CD14-positive monocyte (primary cell): Measurements from ENCODE around the gene PPP2R1B. TPM values are rescaled to one million over a fixed set of nuclear protein-coding genes. Genes with fewer than 3 reads are reported as not detected.
A peak's percentile ranks its signal among the peaks of the same experiment; 100 is the strongest.

Experiments used
- DNase-seq, 3 donors: peaks; one replicate each; pipeline ENCODE4 v3.0.0-alpha.2; 2011 to 2022
- H2AFZ ChIP-seq: 2 replicates; pipeline ENCODE4 v1.6.0; 2012; ENCODE audit warnings: mild to moderate bottlenecking, low read depth, low read length, inconsistent platforms; ENCODE audit not compliant: insufficient read depth, poor library complexity, severe bottlenecking
- H3K27ac ChIP-seq, 2 donors: 1 replicate in 1 of 2; 2 replicates in 1 of 2; pipeline ENCODE4 v1.5.1; 2012 to 2013; ENCODE audit warnings: low read length in 2 of 2, control low read depth in 1 of 2, inconsistent platforms in 1 of 2, low read depth in 1 of 2, mild to moderate bottlenecking in 1 of 2
- H3K27me3 ChIP-seq, 2 donors: one replicate each; pipeline versions ENCODE4 v1.6.0 to v1.6.1; 2011 to 2013; ENCODE audit warnings: low read length in 2 of 2; ENCODE audit not compliant: control insufficient read depth in 2 of 2, insufficient read depth in 2 of 2
- H3K36me3 ChIP-seq, 2 donors: replicated peaks in 1 of 2; 1 replicate in 1 of 2; 2 replicates in 1 of 2; pipeline versions ENCODE4 v1.5.1 to v1.6.1; 2012 to 2013; ENCODE audit warnings: low read length in 2 of 2, control low read depth in 1 of 2, inconsistent platforms in 1 of 2, mild to moderate bottlenecking in 1 of 2; ENCODE audit not compliant: insufficient read depth in 2 of 2, control insufficient read depth in 1 of 2
- H3K4me1 ChIP-seq, 2 donors: 1 replicate in 1 of 2; 2 replicates in 1 of 2; pipeline versions ENCODE4 v1.5.1 to v1.6.1; 2012 to 2013; ENCODE audit warnings: low read length in 2 of 2, control low read depth in 1 of 2, inconsistent platforms in 1 of 2, mild to moderate bottlenecking in 1 of 2, moderate library complexity in 1 of 2; ENCODE audit not compliant: insufficient read depth in 2 of 2, control insufficient read depth in 1 of 2
- H3K4me2 ChIP-seq: replicated peaks from 2 replicates; pipeline ENCODE3; 2012; ENCODE audit warnings: low read length, moderate library complexity, mild to moderate bottlenecking; ENCODE audit not compliant: poor library complexity, severe bottlenecking; ENCODE audit errors: extremely low read depth
- H3K4me3 ChIP-seq, 3 experiments: fragments of 200-600 bp in 1 of 3; sonication (generic) in 1 of 3; replicated peaks in 1 of 3; 1 replicate in 2 of 3; 2 replicates in 1 of 3; pipeline ENCODE4 v1.5.1; 2011 to 2013; ENCODE audit warnings: low read length in 3 of 3, mild to moderate bottlenecking in 3 of 3, control low read depth in 2 of 3, low read depth in 2 of 3, inconsistent platforms in 1 of 3, moderate library complexity in 1 of 3
- H3K79me2 ChIP-seq: 2 replicates; pipeline ENCODE4 v1.6.0; 2012; ENCODE audit warnings: mild to moderate bottlenecking, control low read depth, inconsistent platforms, low read length, moderate library complexity; ENCODE audit not compliant: insufficient read depth
- H3K9ac ChIP-seq: 2 replicates; pipeline ENCODE4 v1.6.0; 2017; ENCODE audit warnings: low read length, mild to moderate bottlenecking; ENCODE audit not compliant: insufficient read depth, poor library complexity, severe bottlenecking
- H3K9me3 ChIP-seq, 2 donors: replicated peaks in 1 of 2; 1 replicate in 1 of 2; 2 replicates in 1 of 2; pipeline versions ENCODE4 v1.5.1 to v1.6.1; 2012 to 2013; ENCODE audit warnings: low read length in 2 of 2, control low read depth in 1 of 2; ENCODE audit not compliant: control insufficient read depth in 1 of 2, insufficient read depth in 1 of 2
- H4K20me1 ChIP-seq: 2 replicates; pipeline ENCODE4 v1.6.0; 2012; ENCODE audit warnings: mild to moderate bottlenecking, low read length, control low read depth, moderate library complexity; ENCODE audit not compliant: insufficient read depth
- H3K27ac Mint-ChIP-seq, 7 donors: one replicate each; pipeline ENCODE4 v1.8.0; 2020; ENCODE audit warnings: mild to moderate bottlenecking in 7 of 7, mixed read lengths in 7 of 7, moderate library complexity in 6 of 7, inconsistent platforms in 2 of 7
- H3K27me3 Mint-ChIP-seq, 3 donors: one replicate each; pipeline ENCODE4 v1.8.0; 2021 to 2022; ENCODE audit warnings: low read depth in 3 of 3, mild to moderate bottlenecking in 3 of 3, mixed read lengths in 3 of 3, moderate library complexity in 3 of 3, inconsistent platforms in 1 of 3
- H3K36me3 Mint-ChIP-seq, 2 donors: one replicate each; pipeline ENCODE4 v1.8.0; 2020; ENCODE audit warnings: mixed read lengths in 2 of 2, inconsistent platforms in 1 of 2, mild to moderate bottlenecking in 1 of 2
- H3K4me1 Mint-ChIP-seq: one replicate; pipeline ENCODE4 v1.8.0; 2020; ENCODE audit warnings: mild to moderate bottlenecking, mixed read lengths
- H3K4me3 Mint-ChIP-seq, 2 donors: one replicate each; pipeline ENCODE4 v1.8.0; 2020; ENCODE audit warnings: mild to moderate bottlenecking in 2 of 2, mixed read lengths in 2 of 2, moderate library complexity in 1 of 2
- H3K9me3 Mint-ChIP-seq, 7 donors: one replicate each; pipeline ENCODE4 v1.8.0; 2020 to 2022; ENCODE audit warnings: mixed read lengths in 7 of 7, mild to moderate bottlenecking in 6 of 7, moderate library complexity in 6 of 7, inconsistent platforms in 2 of 7
- WGBS: methylation state at CpG from one replicate; pipeline ENCODE4 v1.1.5; 2013; ENCODE audit warnings: missing lambda C conversion rate; ENCODE audit not compliant: insufficient coverage; 5-methylcytosine and 5-hydroxymethylcytosine counted together
- intact Hi-C, 2 donors: fragments of 100-400 bp; cut with micrococcal nuclease; formaldehyde crosslinking; loops; one replicate each; pipeline versions ENCODE4 v1.15.0 to v1.15.1; 2023
- polyA plus RNA-seq, 3 donors: library from polyadenylated mRNA; depleted of rRNA in 1 of 3; unstranded in 2 of 3; stranded (reverse) in 1 of 3; fragments of 300-500 nt in 2 of 3; fragments of >200 nt in 1 of 3; fragmentation: Illumina TruSeq in 2 of 3; gene quantifications; 1 replicate in 2 of 3; 2 replicates in 1 of 3; pipeline ENCODE4 v1.2.3, GENCODE V29; 2012 to 2021
- TF ChIP-seq, protein P1 (sequence below): fragments of 200-600 bp; IDR thresholded peaks from one replicate; pipeline ENCODE4 v1.8.0; 2022; ENCODE audit warnings: antibody characterized with exemption, mild to moderate bottlenecking

The PPP2R1B gene
- polyA plus RNA-seq, 3 donors, result 5.4 to 16.9 (median 11.2) TPM

DNA sequence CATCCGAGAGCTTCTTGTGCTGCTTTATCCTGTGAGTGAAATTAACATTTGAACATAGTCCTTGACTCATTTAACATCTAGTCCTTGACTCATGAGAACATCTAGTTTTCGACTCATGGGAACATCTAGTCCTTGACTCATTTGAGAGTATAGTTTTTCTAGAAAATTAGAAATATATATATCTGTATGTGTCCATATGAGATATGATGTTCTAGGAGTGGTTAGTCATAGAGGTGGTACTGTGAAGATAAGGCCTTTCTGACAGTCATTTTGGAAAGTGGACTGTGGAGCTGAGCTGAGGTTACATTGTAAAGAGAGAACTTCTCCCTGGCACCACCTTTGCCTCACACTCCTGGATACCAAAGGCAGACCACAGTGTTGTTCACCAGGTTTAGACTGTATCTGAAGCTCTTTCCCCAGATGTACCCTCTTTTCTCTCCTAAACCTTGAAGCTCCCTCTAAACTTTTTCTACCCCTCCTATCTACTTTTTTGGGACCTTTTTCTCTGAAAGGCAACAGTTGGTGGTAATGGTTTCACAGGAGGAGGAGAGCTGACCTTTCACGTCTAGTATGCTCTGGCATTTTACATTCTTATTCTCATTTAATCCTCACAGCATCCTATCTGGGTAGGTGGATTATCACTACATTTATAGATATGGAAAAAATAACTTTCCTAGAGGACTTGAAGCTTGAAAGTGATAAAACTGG lies 67.2 kb downstream of the PPP2R1B start:
- 100% methylated on average over 1 of the region's 3 CpGs for WGBS
- H3K9me3 ChIP-seq, result no peaks in the 10 kb centered on the region
- Mint-ChIP-seq H3K27ac (no peak overlapping the region), H3K4me3 (no peak overlapping the region), H3K36me3 (peaks cover 33 to 43% of the 10 kb centered on the region in 2 donors), H3K27me3 (peaks cover 0 to 3% (median 0%) of the 10 kb centered on the region in 3 donors), H3K4me1 (peaks cover 4% of the 10 kb centered on the region), H3K9me3 (no peaks in the 10 kb centered on the region)
- no peak overlapping the region for H3K4me3 ChIP-seq
- no peak overlapping the region for H3K4me2 ChIP-seq
- H3K79me2 ChIP-seq, result no peaks in the 10 kb centered on the region
- no peak for DNase-seq
- peaks cover 28 to 73% of the 10 kb centered on the region in 2 donors for H3K36me3 ChIP-seq
- intact Hi-C loops, result no loop called here
- no peak overlapping the region for H3K9ac ChIP-seq
- no peaks in the 10 kb centered on the region for H3K27me3 ChIP-seq
- no peak overlapping the region for H2AFZ ChIP-seq
- H4K20me1 ChIP-seq, result no peaks in the 10 kb centered on the region
- no peaks in the 10 kb centered on the region for H3K4me1 ChIP-seq
- TF ChIP-seq, protein P1, sequence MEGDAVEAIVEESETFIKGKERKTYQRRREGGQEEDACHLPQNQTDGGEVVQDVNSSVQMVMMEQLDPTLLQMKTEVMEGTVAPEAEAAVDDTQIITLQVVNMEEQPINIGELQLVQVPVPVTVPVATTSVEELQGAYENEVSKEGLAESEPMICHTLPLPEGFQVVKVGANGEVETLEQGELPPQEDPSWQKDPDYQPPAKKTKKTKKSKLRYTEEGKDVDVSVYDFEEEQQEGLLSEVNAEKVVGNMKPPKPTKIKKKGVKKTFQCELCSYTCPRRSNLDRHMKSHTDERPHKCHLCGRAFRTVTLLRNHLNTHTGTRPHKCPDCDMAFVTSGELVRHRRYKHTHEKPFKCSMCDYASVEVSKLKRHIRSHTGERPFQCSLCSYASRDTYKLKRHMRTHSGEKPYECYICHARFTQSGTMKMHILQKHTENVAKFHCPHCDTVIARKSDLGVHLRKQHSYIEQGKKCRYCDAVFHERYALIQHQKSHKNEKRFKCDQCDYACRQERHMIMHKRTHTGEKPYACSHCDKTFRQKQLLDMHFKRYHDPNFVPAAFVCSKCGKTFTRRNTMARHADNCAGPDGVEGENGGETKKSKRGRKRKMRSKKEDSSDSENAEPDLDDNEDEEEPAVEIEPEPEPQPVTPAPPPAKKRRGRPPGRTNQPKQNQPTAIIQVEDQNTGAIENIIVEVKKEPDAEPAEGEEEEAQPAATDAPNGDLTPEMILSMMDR, result no peak
- no peak overlapping the region for H3K27ac ChIP-seq

DNA sequence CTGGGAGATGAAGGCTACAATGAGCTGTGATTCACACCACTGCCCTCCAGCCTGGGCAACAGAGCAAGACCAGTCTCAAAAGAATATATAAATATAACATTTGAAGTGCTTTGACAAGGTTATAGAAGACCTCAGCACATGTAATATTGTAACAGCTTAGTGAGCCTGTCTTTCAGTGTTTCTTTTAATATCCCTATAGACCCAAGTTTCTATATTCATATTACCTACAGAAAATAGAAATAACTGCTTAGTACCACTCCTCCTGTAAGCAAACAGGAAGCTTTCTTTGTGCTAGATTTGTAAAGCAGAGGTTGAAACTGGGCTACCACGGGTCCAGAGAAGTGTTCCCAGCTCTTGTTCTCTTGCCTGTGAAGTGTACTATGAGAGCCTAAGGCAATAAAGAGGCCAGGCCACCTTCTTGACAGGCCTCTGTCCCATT lies 68.2 kb downstream of the PPP2R1B start:
- Histone ChIP-seq H3K9me3 (no peaks in the 10 kb centered on the region), H4K20me1 (no peaks in the 10 kb centered on the region), H3K36me3 (peaks cover 18 to 68% of the 10 kb centered on the region in 2 donors), H3K27me3 (no peaks in the 10 kb centered on the region), H3K4me1 (no peaks in the 10 kb centered on the region), H3K4me2 (no peak overlapping the region), H3K79me2 (no peaks in the 10 kb centered on the region), H2AFZ (no peak overlapping the region), H3K27ac (no peak overlapping the region), H3K4me3 (no peak overlapping the region), H3K9ac (no peak overlapping the region)
- Mint-ChIP-seq H3K27ac (peak overlapping the region in 1 of 7 donors; percentile 15), H3K27me3 (peaks cover 0 to 3% (median 0%) of the 10 kb centered on the region in 3 donors), H3K36me3 (peaks cover 23 to 32% of the 10 kb centered on the region in 2 donors), H3K4me1 (peaks cover 4% of the 10 kb centered on the region), H3K4me3 (no peak overlapping the region), H3K9me3 (no peaks in the 10 kb centered on the region)
- intact Hi-C loops, result no loop called here
- TF ChIP-seq, protein P1, result no peak
- no peak for DNase-seq
- whole genome bisulfite sequencing, result 86% methylated on average over 1 of the region's 1 CpG
